BLaER1 (cell line): ENCODE measurements around the gene CYB5B.

Source experiments
- H3K27ac ChIP-seq: shearing (Covaris generic); formaldehyde crosslinking; 2 replicates; pipeline ENCODE4 v1.8.1; 2022
- H3K27me3 ChIP-seq: shearing (Covaris generic); formaldehyde crosslinking; 2 replicates; pipeline ENCODE4 v1.8.1; 2022
- H3K36me3 ChIP-seq: shearing (Covaris generic); formaldehyde crosslinking; 2 replicates; pipeline ENCODE4 v1.8.1; 2022
- H3K4me1 ChIP-seq: shearing (Covaris generic); formaldehyde crosslinking; 2 replicates; pipeline ENCODE4 v1.8.1; 2022
- H3K4me2 ChIP-seq: shearing (Covaris generic); formaldehyde crosslinking; 2 replicates; pipeline ENCODE4 v1.8.1; 2022
- H3K4me3 ChIP-seq: shearing (Covaris generic); formaldehyde crosslinking; 2 replicates; pipeline ENCODE4 v1.8.1; 2022
- H3K9ac ChIP-seq: shearing (Covaris generic); formaldehyde crosslinking; 2 replicates; pipeline ENCODE4 v1.8.1; 2022
- H3K9me3 ChIP-seq: shearing (Covaris generic); formaldehyde crosslinking; 2 replicates; pipeline ENCODE4 v1.8.1; 2022
- H4K20me1 ChIP-seq: shearing (Covaris generic); formaldehyde crosslinking; 2 replicates; pipeline ENCODE4 v1.8.1; 2022
- Cebpa-rat ChIP-seq: shearing (Covaris generic); IDR thresholded peaks from 2 replicates; pipeline ENCODE4 v1.8.1; 2022

Gene CYB5B

DNA sequence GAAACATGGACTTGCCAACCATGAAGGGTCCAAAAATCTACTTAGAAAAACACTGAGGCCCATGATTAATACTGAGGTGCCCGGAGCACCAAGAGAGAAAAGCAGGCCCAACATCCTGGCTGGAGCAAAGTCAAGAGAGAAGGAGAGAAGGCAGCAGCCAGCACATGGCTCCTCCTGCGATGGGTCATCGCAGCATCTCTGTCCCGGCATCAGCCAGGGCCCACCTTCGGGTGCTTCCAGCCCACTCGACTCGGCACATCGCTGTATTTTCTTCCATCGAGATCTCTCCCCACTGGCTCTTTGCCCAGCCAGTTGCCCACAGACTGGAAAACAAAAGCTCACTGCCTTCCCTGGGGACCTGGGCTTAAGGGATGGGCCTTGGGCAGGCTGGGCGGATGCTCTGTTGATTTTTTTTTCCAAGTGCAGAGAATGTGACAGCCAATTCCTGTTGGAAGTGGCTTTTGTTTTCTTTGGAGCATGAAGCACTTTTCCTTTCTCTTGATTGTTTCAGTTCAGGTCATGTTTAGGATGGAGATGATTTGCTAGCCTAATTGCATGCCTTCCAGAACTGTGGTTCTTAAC, 58.1 kb downstream of the CYB5B start:
- Histone ChIP-seq H3K4me1 (peaks cover 28% of the 10 kb centered on the region), H3K27ac (no peak overlapping the region), H3K9ac (no peak overlapping the region), H3K4me2 (peak overlapping the region; percentile 39), H4K20me1 (no peaks in the 10 kb centered on the region), H3K36me3 (no peaks in the 10 kb centered on the region), H3K4me3 (no peak overlapping the region), H3K9me3 (no peaks in the 10 kb centered on the region), H3K27me3 (no peaks in the 10 kb centered on the region)
- TF ChIP-seq Cebpa-rat: no peak

- peaks cover 22% of the 10 kb centered on the region for H3K4me1 ChIP-seq
- H3K27ac ChIP-seq: no peak overlapping the region
- no peak overlapping the region for H3K4me2 ChIP-seq
- H3K9ac ChIP-seq: no peak overlapping the region
- H3K36me3 ChIP-seq: no peaks in the 10 kb centered on the region
- H3K4me3 ChIP-seq: no peak overlapping the region
- TF ChIP-seq Cebpa-rat: no peak
- no peaks in the 10 kb centered on the region for H4K20me1 ChIP-seq
- no peaks in the 10 kb centered on the region for H3K9me3 ChIP-seq
- H3K27me3 ChIP-seq: no peaks in the 10 kb centered on the region
These were observed 59.2 kb downstream of the CYB5B start for GRCh38 chr16:69483611-69484010.

GRCh38 chr16:69485361-69485760, 60.9 kb downstream of the CYB5B start:
- Histone ChIP-seq H3K27ac (no peak overlapping the region), H3K4me2 (no peak overlapping the region), H3K4me1 (peaks cover 22% of the 10 kb centered on the region), H3K27me3 (no peaks in the 10 kb centered on the region), H4K20me1 (no peaks in the 10 kb centered on the region), H3K36me3 (no peaks in the 10 kb centered on the region), H3K9me3 (no peaks in the 10 kb centered on the region), H3K9ac (no peak overlapping the region), H3K4me3 (no peak overlapping the region)
- no peak for TF ChIP-seq Cebpa-rat

- H3K4me2 ChIP-seq: no peak overlapping the region
- no peak overlapping the region for H3K9ac ChIP-seq
- no peaks in the 10 kb centered on the region for H3K9me3 ChIP-seq
- no peak for TF ChIP-seq Cebpa-rat
- H3K27ac ChIP-seq: no peak overlapping the region
- H3K4me3 ChIP-seq: no peak overlapping the region
- no peaks in the 10 kb centered on the region for H3K36me3 ChIP-seq
- H4K20me1 ChIP-seq: no peaks in the 10 kb centered on the region
- peaks cover 20% of the 10 kb centered on the region for H3K4me1 ChIP-seq
- H3K27me3 ChIP-seq: no peaks in the 10 kb centered on the region
These were observed 61.4 kb downstream of the CYB5B start for GRCh38 chr16:69485816-69486215.

- no peaks in the 10 kb centered on the region for H4K20me1 ChIP-seq
- H3K9ac ChIP-seq: no peak overlapping the region
- H3K4me3 ChIP-seq: no peak overlapping the region
- TF ChIP-seq Cebpa-rat: no peak
- no peaks in the 10 kb centered on the region for H3K9me3 ChIP-seq
- H3K4me2 ChIP-seq: no peak overlapping the region
- peaks cover 16% of the 10 kb centered on the region for H3K4me1 ChIP-seq
- no peaks in the 10 kb centered on the region for H3K36me3 ChIP-seq
- H3K27ac ChIP-seq: no peak overlapping the region
- no peaks in the 10 kb centered on the region for H3K27me3 ChIP-seq
These were observed 61.9 kb downstream of the CYB5B start for GRCh38 chr16:69486272-69486671.

GRCh38 chr16:69486724-69487123, 62.3 kb downstream of the CYB5B start:
- no peaks in the 10 kb centered on the region for H3K36me3 ChIP-seq
- TF ChIP-seq Cebpa-rat: no peak
- H3K27ac ChIP-seq: no peak overlapping the region
- H3K4me2 ChIP-seq: no peak overlapping the region
- no peaks in the 10 kb centered on the region for H4K20me1 ChIP-seq
- no peaks in the 10 kb centered on the region for H3K27me3 ChIP-seq
- peaks cover 11% of the 10 kb centered on the region for H3K4me1 ChIP-seq
- no peak overlapping the region for H3K9ac ChIP-seq
- no peak overlapping the region for H3K4me3 ChIP-seq
- no peaks in the 10 kb centered on the region for H3K9me3 ChIP-seq

DNA sequence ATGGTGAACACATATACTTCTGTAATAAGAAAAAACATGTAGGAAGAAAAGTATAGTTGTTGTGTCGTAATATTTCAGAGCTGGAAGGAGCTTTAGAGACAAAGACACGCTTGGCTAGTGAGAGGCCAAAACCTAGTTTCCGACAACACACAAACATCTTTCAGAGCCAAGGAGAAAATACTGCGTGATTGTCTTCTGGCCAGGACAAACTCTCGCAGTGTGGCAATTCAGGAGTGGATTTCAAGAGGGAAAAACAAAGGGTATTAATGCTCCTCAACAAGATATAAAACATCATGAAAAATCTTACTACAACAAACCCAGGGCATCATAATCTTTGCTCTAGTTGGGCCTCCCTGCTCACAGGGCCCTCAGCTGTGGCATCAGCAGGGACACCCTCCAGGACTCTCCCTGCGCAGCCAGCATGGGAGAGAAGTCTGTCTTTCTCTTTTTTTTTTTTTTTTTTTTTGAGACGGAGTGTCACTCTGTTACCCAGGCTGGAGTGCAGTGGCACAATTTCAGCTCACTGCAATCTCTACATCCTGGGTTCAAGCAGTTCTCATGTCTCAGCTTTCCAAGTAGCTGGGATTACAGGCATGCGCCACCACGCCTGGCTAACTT, 66.4 kb downstream of the CYB5B start:
- Histone ChIP-seq H3K27me3 (no peaks in the 10 kb centered on the region), H3K36me3 (no peaks in the 10 kb centered on the region), H3K4me3 (no peak overlapping the region), H3K9me3 (no peaks in the 10 kb centered on the region), H3K4me1 (no peaks in the 10 kb centered on the region), H4K20me1 (no peaks in the 10 kb centered on the region), H3K4me2 (no peak overlapping the region), H3K27ac (no peak overlapping the region), H3K9ac (no peak overlapping the region)
- no peak for TF ChIP-seq Cebpa-rat

DNA sequence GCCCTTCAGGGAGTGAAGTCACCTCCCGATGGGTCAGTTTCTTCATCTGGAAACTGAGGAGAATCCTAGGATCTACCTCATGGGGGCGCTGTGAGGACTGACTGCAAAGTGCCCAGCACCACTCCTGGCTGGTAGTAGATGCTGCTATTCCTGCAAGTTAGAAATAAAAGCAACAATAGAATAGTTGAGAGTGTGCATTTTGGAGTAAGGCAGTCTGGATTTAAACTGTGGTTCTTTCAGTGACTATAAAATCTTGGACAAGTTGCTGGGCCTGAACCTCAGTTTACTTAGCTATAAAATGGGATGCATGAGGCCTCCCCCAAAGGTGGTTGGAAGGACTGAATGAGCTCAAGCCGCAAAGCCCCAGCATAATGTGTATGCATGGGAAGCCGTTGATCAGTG, 70.6 kb downstream of the CYB5B start:
- H4K20me1 ChIP-seq: no peaks in the 10 kb centered on the region
- H3K9me3 ChIP-seq: no peaks in the 10 kb centered on the region
- TF ChIP-seq Cebpa-rat: no peak

DNA sequence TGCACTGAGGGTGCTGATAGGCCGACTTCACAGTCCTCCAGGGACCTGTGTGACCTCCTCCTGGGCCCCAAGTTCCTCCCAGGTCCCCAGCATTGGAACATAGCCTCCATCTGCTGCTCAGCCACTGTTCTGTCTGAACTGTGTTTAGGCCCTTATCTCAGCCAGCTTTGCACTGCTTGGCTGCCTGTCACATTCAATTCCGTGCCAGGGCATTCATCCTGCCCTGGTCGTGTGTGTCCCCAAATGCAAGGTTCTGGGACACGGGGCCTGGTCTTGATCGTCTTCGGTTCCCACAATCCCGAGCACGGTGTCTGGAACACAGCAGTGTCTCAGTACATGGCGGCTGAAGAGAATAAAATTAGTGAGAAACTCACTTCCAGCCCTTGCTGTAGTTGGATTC, 71.4 kb downstream of the CYB5B start:
- no peaks in the 10 kb centered on the region for H3K9me3 ChIP-seq
- no peak for TF ChIP-seq Cebpa-rat
- H3K4me3 ChIP-seq: no peak overlapping the region
- no peak overlapping the region for H3K4me2 ChIP-seq
- no peaks in the 10 kb centered on the region for H3K4me1 ChIP-seq
- H3K36me3 ChIP-seq: no peaks in the 10 kb centered on the region
- H3K9ac ChIP-seq: no peak overlapping the region
- no peaks in the 10 kb centered on the region for H4K20me1 ChIP-seq
- no peaks in the 10 kb centered on the region for H3K27me3 ChIP-seq
- no peak overlapping the region for H3K27ac ChIP-seq

More for the DNA sequence above, 70.6 kb downstream of the CYB5B start:
- no peak overlapping the region for H3K27ac ChIP-seq
- H3K27me3 ChIP-seq: no peaks in the 10 kb centered on the region
- H3K4me2 ChIP-seq: no peak overlapping the region
- H3K9ac ChIP-seq: no peak overlapping the region
- no peaks in the 10 kb centered on the region for H3K4me1 ChIP-seq
- no peaks in the 10 kb centered on the region for H3K36me3 ChIP-seq
- H3K4me3 ChIP-seq: no peak overlapping the region

GRCh38 chr16:69496376-69496775, 72.0 kb downstream of the CYB5B start:
- H3K27me3 ChIP-seq: no peaks in the 10 kb centered on the region
- no peaks in the 10 kb centered on the region for H4K20me1 ChIP-seq
- TF ChIP-seq Cebpa-rat: no peak
- no peak overlapping the region for H3K27ac ChIP-seq
- no peaks in the 10 kb centered on the region for H3K4me1 ChIP-seq
- H3K9ac ChIP-seq: no peak overlapping the region
- H3K36me3 ChIP-seq: no peaks in the 10 kb centered on the region
- H3K4me2 ChIP-seq: no peak overlapping the region
- H3K4me3 ChIP-seq: no peak overlapping the region
- H3K9me3 ChIP-seq: no peaks in the 10 kb centered on the region

- Histone ChIP-seq H4K20me1 (no peaks in the 10 kb centered on the region), H3K9me3 (no peaks in the 10 kb centered on the region), H3K9ac (no peak overlapping the region), H3K4me3 (no peak overlapping the region), H3K27ac (no peak overlapping the region), H3K4me1 (no peaks in the 10 kb centered on the region), H3K4me2 (no peak overlapping the region), H3K27me3 (no peaks in the 10 kb centered on the region), H3K36me3 (no peaks in the 10 kb centered on the region)
- TF ChIP-seq Cebpa-rat: no peak
These were observed 72.5 kb downstream of the CYB5B start for GRCh38 chr16:69496896-69497295.
